Activated T-helper 2 cell treated with anti-CD3 and anti-CD28 coated beads, Interferon-gamma antibody, Interleukin-2, Interleukin-4, amounts not matched to agents 10 μg/mL and 5 μg/mL and 100 μg/mL, durations not matched to agents 14 hours and 24 hours and 36 hours (primary cell): ENCODE data around the gene RGPD3. TPM values are rescaled to one million over a fixed set of nuclear protein-coding genes. Genes with fewer than 3 reads are reported as not detected.
"Not testable (repeated sequence)": the region's sequence is repeated elsewhere in the genome, so short reads cannot be mapped to it uniquely, and the experiment has no call there.

Source experiments
- DNase-seq: peaks from one replicate; pipeline ENCODE4 v3.0.0; 2021; ENCODE audit warnings: low spot score
- H3K27ac Mint-ChIP-seq: one replicate; pipeline ENCODE4 v1.8.0; 2021; ENCODE audit warnings: mixed read lengths
- H3K27me3 Mint-ChIP-seq: one replicate; pipeline ENCODE4 v1.8.0; 2021; ENCODE audit warnings: low read depth, mixed read lengths
- H3K36me3 Mint-ChIP-seq: one replicate; pipeline ENCODE4 v1.8.0; 2021; ENCODE audit warnings: low read depth, mixed read lengths
- H3K4me1 Mint-ChIP-seq: one replicate; pipeline ENCODE4 v1.8.0; 2021; ENCODE audit warnings: low read depth, mixed read lengths
- H3K4me3 Mint-ChIP-seq: one replicate; pipeline ENCODE4 v1.8.0; 2021; ENCODE audit warnings: low read depth, mild to moderate bottlenecking, moderate library complexity, mixed read lengths
- H3K9me3 Mint-ChIP-seq: one replicate; pipeline ENCODE4 v1.8.0; 2021; ENCODE audit warnings: mixed read lengths
- intact Hi-C: fragments of 100-400 bp; cut with micrococcal nuclease; formaldehyde crosslinking; loops from one replicate; pipeline ENCODE4 v1.15.1; 2023
- total RNA-seq: library from RNA; stranded (reverse); gene quantifications from 2 replicates; pipeline ENCODE4 v1.2.3, GENCODE V29; 2022

Gene RGPD3
- total RNA-seq, 1 donor from 2014 or later: 0.34 TPM

DNA sequence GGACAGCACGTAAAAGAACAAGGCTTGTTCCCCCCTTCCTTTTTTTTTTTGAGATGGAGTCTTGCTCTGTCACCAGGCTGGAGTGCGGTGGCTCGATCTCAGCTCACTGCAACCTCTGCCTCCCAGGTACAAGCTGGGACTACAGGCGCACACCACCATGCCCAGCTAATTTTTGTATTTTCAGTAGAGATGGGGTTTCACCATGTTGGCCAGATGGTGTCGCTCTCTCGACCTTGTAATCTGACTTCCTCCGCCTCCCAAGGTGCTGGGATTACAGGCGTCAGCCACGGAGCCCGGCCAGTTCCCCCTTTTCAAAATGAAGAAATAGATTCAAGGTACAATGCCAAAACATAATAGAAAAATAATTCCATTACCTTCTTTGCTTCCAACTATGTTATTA is 6.3 kb downstream of the RGPD3 start:
- H3K27me3 Mint-ChIP-seq, H3K9me3 Mint-ChIP-seq, H3K4me3 Mint-ChIP-seq, DNase-seq, H3K27ac Mint-ChIP-seq, H3K36me3 Mint-ChIP-seq, intact Hi-C loops, H3K4me1 Mint-ChIP-seq: not testable (repeated sequence)

DNA sequence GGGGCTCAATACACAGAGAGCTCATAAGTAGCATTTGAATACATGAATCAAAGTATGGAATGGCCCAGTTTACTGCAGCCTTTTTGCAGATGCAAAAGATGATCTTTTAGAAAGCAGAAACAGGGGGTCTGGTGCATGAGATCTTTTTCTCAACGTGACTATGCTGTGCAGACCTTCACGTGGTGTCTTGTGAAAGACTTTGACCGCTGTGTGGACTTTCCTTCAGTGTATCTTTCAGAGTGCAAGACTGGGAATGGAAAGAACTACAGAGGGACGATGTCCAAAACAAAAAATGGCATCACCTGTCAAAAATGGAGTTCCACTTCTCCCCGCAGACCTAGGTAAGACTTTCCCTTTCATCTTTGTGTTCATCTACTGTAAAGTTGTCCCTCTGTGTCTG is 77.5 kb downstream of the RGPD3 start:
- H3K4me1 Mint-ChIP-seq, H3K27ac Mint-ChIP-seq, H3K9me3 Mint-ChIP-seq, H3K4me3 Mint-ChIP-seq, DNase-seq, H3K36me3 Mint-ChIP-seq, intact Hi-C loops, H3K27me3 Mint-ChIP-seq: not testable (repeated sequence)

DNA sequence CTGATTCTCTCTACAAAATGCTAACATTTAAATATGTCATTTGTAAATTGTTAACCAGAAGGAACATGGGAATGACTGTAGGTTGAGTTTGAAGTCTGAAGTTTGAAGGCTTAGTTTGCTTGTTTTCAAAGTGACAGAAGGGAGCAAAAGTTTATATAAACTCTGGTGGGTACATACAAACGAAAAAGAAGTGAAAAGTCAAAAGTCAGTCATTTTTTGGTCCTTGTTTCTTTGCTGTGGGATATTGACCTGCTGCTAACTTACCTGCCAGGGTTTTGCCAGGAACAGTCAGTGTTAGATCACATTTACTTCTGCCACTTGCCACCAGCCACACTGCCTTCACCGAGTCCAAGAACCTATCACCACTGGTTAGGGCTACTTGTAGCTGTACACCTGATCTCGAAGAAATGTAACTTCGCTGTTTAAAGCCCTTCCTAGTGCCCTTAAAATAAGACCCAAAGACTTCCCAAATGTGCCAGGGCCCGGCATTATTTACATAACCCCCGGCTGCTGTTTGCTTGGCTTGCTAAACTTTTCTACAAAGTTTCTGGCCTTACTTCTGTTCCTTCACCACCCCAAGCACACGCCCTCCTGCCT is 79.3 kb downstream of the RGPD3 start:
- H3K9me3 Mint-ChIP-seq, H3K4me1 Mint-ChIP-seq, H3K36me3 Mint-ChIP-seq, intact Hi-C loops, H3K27ac Mint-ChIP-seq, DNase-seq, H3K27me3 Mint-ChIP-seq, H3K4me3 Mint-ChIP-seq: not testable (repeated sequence)

DNA sequence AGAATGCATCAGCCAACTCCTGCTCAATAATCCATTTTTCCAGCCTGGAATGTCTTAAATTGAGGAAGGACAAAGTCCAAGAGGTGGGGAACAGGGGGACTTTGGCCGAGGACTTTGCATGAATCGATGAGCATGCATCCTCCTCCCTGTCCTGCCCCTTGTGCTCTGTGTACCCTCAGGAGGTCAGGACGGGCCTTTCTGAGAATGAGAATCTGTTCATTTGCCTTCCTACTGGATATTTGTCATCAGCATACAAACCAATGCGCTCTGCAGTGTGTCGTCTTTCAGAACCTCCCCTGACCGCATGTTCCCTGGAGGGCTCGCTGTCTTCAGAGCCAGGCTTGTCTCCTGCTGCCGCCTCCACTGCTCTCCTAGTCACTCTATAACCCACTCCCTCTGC is 83.7 kb downstream of the RGPD3 start:
- H3K27me3 Mint-ChIP-seq, intact Hi-C loops, H3K27ac Mint-ChIP-seq: not testable (repeated sequence)

DNA sequence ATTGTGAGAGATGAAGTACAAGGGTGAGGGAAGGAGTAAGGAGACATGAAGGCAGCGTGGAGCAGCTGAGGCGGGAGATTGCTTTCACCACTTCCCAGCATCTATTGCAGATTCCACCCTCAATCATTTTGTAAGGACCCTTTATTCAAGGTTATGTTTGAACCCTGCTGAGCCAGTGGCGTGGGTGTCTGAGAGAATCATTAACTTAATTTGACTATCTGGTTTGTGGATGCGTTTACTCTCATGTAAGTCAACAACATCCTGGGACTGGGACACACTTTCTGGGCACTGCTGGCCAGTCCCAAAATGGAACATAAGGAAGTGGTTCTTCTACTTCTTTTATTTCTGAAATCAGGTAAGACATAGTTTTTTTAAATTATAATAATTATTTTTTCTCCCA is 86.3 kb downstream of the RGPD3 start:
- H3K36me3 Mint-ChIP-seq, H3K4me3 Mint-ChIP-seq, H3K9me3 Mint-ChIP-seq, H3K4me1 Mint-ChIP-seq, DNase-seq, intact Hi-C loops, H3K27me3 Mint-ChIP-seq, H3K27ac Mint-ChIP-seq: not testable (repeated sequence)

More for the DNA sequence above, 83.7 kb downstream of the RGPD3 start:
- not testable (repeated sequence) for H3K4me3 Mint-ChIP-seq, H3K36me3 Mint-ChIP-seq, DNase-seq, H3K4me1 Mint-ChIP-seq, H3K9me3 Mint-ChIP-seq

DNA sequence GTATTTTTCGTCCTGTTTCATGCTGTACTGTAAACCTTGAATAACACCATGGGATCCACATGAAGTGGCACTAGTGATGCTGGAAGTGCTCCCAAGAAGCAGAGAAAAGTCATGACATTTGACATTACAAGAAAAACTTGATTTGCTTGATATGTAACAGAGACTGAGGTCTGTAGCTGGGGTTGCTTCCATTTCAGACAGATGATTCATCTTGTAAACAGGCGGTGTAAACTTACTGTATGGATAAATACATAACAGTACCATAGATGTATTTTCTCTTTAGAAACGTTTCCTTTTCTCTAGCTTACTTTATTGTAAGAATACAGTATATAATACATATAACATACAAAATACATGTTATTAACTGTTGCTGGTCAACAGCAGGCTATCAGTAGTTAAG is 88.6 kb downstream of the RGPD3 start:
- H3K4me3 Mint-ChIP-seq, H3K27me3 Mint-ChIP-seq, intact Hi-C loops, H3K4me1 Mint-ChIP-seq, H3K27ac Mint-ChIP-seq, H3K9me3 Mint-ChIP-seq, DNase-seq, H3K36me3 Mint-ChIP-seq: not testable (repeated sequence)

DNA sequence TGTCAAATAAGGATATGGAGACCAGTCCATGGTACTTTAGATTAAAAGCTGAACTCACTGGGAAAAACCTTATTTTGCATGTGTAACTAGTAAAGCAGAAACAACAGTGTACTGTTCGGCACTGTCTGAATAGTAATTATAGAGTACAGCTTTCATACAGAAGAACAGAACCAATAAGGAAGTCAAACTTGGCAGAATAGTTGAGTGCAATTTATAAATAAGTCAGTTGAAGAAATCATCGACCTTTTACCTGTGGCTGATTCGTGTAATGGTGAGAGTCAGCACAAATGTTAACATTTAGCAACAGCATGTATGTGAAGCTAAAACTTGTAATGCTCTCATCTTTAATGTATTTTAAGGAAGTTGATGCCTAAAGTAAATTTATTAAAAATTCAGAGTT is 99.0 kb downstream of the RGPD3 start:
- H3K36me3 Mint-ChIP-seq, H3K9me3 Mint-ChIP-seq, H3K4me1 Mint-ChIP-seq, H3K27ac Mint-ChIP-seq, H3K27me3 Mint-ChIP-seq, H3K4me3 Mint-ChIP-seq, intact Hi-C loops, DNase-seq: not testable (repeated sequence)

DNA sequence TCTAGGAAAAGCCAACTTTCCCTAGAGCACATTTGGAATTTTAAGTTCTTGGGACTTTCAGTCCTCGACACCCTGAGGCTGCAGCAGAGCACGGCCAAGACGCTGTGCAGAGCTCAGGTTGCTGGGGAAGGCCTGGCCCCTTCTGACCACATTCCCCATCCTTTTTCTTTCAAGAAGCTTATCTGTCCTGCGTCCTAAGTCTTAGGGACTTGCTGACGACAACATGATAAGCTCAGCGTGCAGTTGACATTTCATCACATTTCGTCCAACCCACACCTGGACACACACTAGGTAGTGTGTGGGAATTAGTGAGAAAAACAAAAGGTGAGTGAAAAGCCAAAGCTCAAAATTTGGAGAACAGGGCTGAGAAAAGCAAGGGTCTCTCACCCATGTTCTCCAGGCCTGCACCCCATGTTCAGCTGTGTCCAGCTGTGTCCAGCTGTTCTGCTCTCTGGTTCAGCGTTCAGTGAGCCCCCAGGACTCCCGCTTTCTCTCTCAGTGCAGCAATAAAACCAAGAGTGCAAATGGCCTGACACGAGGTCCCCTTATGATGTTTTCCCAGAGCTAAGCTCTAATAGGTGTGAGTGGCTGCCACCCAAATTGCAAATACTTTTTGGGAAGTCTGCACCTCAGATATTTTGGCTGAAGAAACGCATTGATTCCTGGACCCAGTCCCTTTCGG is 101.9 kb downstream of the RGPD3 start:
- Mint-ChIP-seq H3K36me3 (no peaks in the 10 kb centered on the region), H3K27ac (no peak overlapping the region), H3K4me1 (no peaks in the 10 kb centered on the region), H3K27me3 (peaks cover 16% of the 10 kb centered on the region), H3K9me3 (no peaks in the 10 kb centered on the region), H3K4me3 (no peak overlapping the region)
- DNase-seq: no peak
- intact Hi-C loops: no loop called here

DNA sequence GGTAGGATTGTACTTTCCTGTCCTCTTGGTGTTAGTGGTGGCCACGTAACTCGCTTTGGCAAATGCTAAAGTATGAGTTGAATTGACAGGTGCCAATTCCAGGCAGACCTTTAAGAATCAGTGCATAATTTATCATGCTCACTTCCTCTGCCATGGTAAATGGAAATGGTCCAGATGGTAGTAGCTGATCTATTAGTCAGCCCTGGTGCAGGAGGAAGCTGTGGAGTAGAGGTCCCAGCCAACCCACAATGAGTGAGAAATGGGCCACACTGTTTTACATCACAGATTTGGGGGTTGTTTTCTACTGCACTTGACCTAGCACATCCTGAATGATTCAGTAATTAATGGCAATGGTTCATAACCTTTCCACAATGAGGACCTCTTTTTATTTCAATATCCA is 104.4 kb downstream of the RGPD3 start:
- intact Hi-C loops: no loop called here
- Mint-ChIP-seq H3K4me1 (no peaks in the 10 kb centered on the region), H3K27ac (no peak overlapping the region), H3K9me3 (no peaks in the 10 kb centered on the region), H3K4me3 (no peak overlapping the region), H3K36me3 (no peaks in the 10 kb centered on the region), H3K27me3 (peaks cover 18% of the 10 kb centered on the region)
- no peak for DNase-seq

DNA sequence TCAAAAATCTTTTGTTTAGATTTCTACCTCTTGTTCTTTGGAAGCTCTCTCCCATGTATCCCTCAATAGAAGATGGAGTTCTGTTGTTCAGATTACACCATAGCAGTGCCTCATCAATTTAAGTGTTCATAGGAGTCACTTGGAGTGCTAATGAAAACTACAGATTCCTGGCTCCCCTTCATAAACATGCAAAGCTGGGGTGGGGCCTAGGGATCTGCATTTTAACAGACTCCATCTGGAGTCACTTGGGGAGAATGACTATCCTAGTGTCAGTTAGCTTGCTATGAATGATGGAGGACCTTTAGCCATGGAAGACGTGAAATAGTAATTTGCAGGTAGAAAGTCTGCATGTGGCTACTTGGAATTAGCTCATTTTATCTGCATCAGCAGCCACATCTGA is 105.4 kb downstream of the RGPD3 start:
- intact Hi-C loops: no loop called here
- Mint-ChIP-seq H3K27me3 (peaks cover 20% of the 10 kb centered on the region), H3K4me3 (no peak overlapping the region), H3K36me3 (no peaks in the 10 kb centered on the region), H3K9me3 (no peaks in the 10 kb centered on the region), H3K27ac (no peak overlapping the region), H3K4me1 (peaks cover 1% of the 10 kb centered on the region)
- no peak for DNase-seq

DNA sequence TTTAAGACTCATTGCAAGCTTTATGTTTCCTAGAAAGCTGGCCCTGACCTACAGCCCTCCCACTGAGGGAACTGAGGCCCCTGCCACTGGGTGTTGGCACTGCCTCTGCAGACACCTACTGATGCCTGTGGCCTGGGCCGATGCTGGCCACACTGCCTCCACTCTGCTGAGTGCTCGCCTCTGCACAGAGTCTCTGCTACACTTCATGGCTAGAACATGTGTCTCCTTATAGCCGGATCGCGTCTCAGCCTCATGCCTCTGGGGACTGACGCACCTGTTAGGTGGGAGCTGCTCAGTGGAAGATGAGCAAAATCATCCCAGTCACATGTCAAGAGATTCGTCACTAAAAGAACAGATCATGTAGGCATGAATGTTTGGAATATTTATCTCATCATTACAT is 108.7 kb downstream of the RGPD3 start:
- H3K27me3 Mint-ChIP-seq: peaks cover 18% of the 10 kb centered on the region
- no peak for DNase-seq
- no peak overlapping the region for H3K27ac Mint-ChIP-seq
- no peaks in the 10 kb centered on the region for H3K36me3 Mint-ChIP-seq
- H3K4me1 Mint-ChIP-seq: peaks cover 1% of the 10 kb centered on the region
- H3K4me3 Mint-ChIP-seq: no peak overlapping the region
- H3K9me3 Mint-ChIP-seq: no peaks in the 10 kb centered on the region
- intact Hi-C loops: no loop called here

DNA sequence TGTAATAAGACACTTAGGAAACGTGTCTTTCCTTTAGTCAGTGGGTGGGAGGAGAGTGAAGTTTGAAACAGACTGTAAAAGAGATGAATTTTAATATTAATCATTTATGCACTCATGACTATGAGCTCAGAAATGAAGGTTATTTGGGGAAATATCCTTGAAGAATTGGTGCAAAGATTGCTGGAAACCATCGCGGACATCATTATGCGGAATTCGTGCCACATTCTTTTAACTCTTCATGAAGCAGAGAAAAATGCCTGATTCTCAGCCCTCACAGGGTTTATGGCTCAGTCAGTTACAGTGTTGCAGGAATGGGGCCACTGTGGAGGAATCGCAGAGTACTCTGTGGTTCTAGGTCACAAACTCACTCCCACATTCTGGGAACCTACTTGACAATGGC is 109.7 kb downstream of the RGPD3 start:
- no peak for DNase-seq
- H3K27me3 Mint-ChIP-seq: peaks cover 24% of the 10 kb centered on the region
- H3K36me3 Mint-ChIP-seq: no peaks in the 10 kb centered on the region
- H3K9me3 Mint-ChIP-seq: no peaks in the 10 kb centered on the region
- intact Hi-C loops: no loop called here
- H3K27ac Mint-ChIP-seq: no peak overlapping the region
- no peak overlapping the region for H3K4me3 Mint-ChIP-seq
- peaks cover 1% of the 10 kb centered on the region for H3K4me1 Mint-ChIP-seq

DNA sequence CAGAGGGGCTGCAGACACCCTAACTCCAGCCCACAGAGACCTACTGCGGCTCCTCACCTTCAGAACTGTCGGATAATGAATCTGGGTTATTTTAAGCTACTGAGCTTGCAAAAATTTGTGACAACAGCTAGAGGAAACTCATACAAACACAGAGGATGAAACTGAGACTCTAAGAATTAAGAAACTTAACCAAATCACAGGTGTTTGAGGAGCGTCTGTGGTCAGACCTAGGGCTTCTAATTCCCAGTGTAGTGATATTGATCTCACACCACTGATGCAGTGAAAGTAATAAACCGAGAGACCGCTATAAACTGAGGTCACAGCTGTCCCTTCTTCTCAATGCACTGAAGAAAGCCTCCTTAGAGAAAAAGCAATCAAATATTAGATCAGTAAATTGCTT is 110.1 kb downstream of the RGPD3 start:
- H3K9me3 Mint-ChIP-seq: no peaks in the 10 kb centered on the region
- H3K27ac Mint-ChIP-seq: no peak overlapping the region
- H3K27me3 Mint-ChIP-seq: peaks cover 25% of the 10 kb centered on the region
- no peaks in the 10 kb centered on the region for H3K36me3 Mint-ChIP-seq
- DNase-seq: no peak
- H3K4me3 Mint-ChIP-seq: no peak overlapping the region
- H3K4me1 Mint-ChIP-seq: peaks cover 1% of the 10 kb centered on the region
- intact Hi-C loops: no loop called here

DNA sequence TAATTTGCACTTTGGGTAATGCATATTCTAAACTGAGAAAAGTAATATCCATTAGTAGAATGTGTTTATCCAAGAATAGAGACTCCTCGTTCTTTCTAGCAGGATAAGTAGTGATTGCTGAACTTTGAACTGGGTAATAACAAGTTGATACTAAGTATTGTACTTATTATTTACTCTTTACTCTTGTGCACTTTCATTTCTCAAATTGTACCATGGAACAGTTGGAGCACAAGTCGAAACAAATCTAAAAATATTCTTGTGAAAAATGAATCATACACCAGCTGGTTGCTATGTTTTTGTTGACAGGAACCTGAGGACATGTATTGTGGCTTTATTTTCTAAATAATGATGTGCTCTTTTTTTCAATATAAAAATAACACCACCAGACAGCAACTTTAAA is 111.9 kb downstream of the RGPD3 start:
- no peaks in the 10 kb centered on the region for H3K36me3 Mint-ChIP-seq
- peaks cover 22% of the 10 kb centered on the region for H3K27me3 Mint-ChIP-seq
- H3K4me3 Mint-ChIP-seq: no peak overlapping the region

More for the DNA sequence above, 111.9 kb downstream of the RGPD3 start:
- intact Hi-C loops: no loop called here
- Mint-ChIP-seq H3K9me3 (no peaks in the 10 kb centered on the region), H3K4me1 (peaks cover 1% of the 10 kb centered on the region), H3K27ac (no peak overlapping the region)
- DNase-seq: no peak
